ENCODE data around the gene PLET1.

DNA sequence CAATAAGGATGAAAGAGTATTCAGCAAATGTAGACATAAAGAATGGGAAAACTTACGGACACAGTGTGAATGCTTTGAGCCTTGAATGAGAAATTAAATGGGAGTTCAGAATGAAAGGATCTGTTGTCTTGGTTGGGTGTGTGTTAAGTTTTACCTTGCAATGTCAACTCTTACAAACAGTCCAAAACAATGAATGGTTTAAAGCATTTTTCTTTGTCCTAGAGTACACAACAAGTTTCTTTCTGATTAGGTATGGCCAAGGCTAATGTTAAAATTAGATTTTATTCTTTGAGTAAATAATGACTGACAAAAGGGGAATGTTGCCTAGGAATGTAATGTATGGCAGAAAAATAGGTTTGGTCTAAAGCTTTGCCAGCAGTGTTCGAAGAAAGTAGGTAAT lies 32.0 kb downstream of the PLET1 start:
- TF ChIP-seq CEBPB (IDR thresholded peaks at IDR 0.05) (no peak), RAD21 (IDR thresholded peaks at IDR 0.05; ENCODE audit: low read depth) (no peak), MAX (IDR thresholded peaks at IDR 0.05) (no peak), FOXM1 (IDR thresholded peaks at IDR 0.05; ENCODE audit: borderline replicate concordance, low read depth) (no peak), TAF1 (IDR thresholded peaks at IDR 0.05; ENCODE audit: low read depth) (no peak), TCF12 (IDR thresholded peaks at IDR 0.05; ENCODE audit: low read depth) (no peak), USF1 (IDR thresholded peaks at IDR 0.05) (no peak), EGR1 (IDR thresholded peaks at IDR 0.05) (no peak), YY1 (IDR thresholded peaks at IDR 0.05; ENCODE audit: low read depth) (no peak), TEAD4 (IDR thresholded peaks at IDR 0.05) (no peak)
- TF ChIP-seq, protein P1, sequence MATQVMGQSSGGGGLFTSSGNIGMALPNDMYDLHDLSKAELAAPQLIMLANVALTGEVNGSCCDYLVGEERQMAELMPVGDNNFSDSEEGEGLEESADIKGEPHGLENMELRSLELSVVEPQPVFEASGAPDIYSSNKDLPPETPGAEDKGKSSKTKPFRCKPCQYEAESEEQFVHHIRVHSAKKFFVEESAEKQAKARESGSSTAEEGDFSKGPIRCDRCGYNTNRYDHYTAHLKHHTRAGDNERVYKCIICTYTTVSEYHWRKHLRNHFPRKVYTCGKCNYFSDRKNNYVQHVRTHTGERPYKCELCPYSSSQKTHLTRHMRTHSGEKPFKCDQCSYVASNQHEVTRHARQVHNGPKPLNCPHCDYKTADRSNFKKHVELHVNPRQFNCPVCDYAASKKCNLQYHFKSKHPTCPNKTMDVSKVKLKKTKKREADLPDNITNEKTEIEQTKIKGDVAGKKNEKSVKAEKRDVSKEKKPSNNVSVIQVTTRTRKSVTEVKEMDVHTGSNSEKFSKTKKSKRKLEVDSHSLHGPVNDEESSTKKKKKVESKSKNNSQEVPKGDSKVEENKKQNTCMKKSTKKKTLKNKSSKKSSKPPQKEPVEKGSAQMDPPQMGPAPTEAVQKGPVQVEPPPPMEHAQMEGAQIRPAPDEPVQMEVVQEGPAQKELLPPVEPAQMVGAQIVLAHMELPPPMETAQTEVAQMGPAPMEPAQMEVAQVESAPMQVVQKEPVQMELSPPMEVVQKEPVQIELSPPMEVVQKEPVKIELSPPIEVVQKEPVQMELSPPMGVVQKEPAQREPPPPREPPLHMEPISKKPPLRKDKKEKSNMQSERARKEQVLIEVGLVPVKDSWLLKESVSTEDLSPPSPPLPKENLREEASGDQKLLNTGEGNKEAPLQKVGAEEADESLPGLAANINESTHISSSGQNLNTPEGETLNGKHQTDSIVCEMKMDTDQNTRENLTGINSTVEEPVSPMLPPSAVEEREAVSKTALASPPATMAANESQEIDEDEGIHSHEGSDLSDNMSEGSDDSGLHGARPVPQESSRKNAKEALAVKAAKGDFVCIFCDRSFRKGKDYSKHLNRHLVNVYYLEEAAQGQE (IDR thresholded peaks at IDR 0.05; ENCODE audit: low read depth) = no peak
